NCI-H1930 (cell line): Measurements from ENCODE around the gene STX8.
"Not testable (repeated sequence)": the region's sequence is repeated elsewhere in the genome, so short reads cannot be mapped to it uniquely, and the experiment has no call there.

Experiments
- DNase-seq, 2 experiments: peaks; one replicate each; lab custom pipeline; 2025; lab: John Stamatoyannopoulos, UW

The STX8 gene

DNA sequence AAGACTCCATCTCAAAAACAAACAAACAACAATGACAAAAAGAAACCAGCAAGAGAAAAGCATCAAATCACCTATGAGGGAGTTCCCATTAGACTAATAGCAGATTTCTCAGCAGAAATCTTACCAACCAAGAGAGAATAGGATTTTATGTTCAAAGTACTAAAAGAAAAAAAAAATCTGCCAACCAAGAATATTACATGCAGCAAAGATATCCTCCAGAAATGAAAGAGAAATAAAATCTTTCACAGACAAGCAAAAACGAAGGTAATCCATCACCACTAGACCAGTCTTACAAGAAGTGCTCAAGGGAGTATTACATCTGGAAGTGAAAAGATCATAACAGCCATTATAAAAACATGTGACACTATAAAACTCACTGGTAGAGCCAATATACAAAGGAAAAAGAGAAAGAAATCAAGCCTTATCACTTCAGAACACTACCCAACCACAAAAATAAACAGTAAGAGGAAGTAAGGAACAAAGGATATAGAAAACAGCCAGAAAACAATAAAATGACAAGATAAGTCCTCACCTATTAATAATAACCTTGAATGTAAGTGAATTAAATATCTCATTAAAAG, 66.3 kb downstream of the STX8 start:
- DNase-seq, result no peak

DNA sequence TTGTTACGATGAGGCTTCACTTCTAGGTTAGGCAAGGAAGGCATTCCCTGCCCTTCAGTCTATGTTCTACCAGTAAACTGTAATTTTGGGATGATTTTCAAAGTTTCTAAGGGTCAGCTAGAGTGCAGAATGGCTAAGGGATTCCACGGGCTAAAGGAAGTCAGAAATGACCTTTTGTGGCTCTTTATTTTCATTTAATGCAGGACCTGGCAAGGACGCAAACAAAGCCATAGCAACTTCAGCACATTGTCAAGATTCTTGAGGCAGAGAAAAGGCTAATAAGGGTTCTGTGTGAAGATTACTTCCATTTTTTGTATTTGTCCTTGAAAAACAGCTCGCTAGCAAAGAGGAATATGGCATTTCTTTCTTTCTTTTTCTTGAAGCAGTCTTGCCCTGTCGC, 76.6 kb downstream of the STX8 start:
- DNase-seq, result no peak

DNA sequence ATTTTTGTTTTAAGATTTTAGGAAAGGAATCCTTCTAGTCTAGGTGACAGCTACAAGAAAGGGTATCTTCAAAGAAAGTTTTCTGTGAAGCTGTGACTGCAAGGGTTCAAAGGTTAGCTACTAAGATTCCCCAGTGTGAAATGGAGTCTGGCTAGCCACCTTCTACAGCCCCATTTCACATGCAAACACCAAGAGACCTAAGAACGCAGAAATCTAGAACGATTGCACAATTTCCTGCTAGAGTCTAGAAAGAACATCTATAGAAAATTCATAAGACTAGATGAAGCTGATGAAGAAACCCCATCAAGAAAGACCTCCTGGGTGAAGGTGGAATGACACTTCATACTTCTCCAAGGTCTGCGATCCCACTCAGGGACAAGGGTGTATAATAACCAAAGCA, 77.1 kb downstream of the STX8 start:
- DNase-seq, result no peak

DNA sequence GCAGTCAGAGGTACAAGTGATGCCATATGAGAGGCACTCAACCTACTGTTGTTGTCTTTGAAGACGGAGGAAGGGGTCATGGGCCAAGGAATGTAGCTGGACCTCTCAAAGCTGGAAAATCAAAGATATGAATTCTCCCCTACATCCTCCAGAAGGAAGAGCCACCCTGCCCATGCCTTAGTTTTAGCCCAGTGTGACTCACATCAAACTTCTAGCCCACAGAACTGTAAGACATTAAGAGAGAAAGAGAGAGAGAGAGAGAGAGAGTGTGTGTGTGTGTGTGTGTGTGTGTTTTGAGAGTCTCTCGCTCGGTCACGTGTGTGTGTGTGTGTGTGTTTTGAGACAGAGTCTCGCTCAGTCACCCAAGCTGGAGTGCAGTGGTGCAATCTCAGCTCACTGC, 87.1 kb downstream of the STX8 start:
- no peak for DNase-seq

DNA sequence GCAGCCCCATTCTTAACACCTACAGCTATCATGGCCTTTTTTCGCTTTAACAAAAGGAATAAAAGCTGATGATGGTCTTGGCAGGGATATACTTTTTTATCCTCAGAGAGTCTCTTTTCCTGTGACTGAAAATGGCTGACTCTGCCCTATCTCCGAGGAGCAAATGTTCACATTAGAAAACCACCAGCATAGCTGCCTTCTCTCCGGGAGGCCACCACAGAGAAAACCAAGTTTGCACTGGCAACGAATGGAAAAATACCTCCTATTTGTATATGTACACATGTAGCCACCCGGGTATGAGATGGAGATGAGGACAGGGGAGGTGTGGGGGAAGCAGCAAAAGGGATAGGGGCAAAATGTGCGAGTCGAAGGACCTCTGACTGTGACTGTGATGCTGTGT, 88.2 kb downstream of the STX8 start:
- no peak for DNase-seq

DNA sequence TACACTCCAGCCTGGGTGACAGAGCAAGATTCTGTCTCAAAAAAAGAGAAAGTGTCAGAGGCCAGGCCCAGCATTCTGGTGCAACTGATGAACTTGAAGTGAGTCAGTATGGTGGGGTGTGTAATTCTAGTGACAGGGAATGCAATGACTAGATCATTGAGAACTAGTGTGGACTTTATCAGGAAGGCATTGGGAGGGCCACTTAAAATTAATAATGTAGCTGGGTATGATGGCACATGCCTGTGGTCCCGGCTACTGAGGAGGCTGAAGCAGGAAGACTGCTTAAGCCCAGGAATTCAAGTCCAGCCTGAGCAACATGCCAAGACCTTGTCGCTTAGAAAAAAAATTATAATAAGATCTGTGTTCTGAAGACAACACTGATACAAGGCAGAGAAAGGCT, 90.8 kb downstream of the STX8 start:
- no peak for DNase-seq

DNA sequence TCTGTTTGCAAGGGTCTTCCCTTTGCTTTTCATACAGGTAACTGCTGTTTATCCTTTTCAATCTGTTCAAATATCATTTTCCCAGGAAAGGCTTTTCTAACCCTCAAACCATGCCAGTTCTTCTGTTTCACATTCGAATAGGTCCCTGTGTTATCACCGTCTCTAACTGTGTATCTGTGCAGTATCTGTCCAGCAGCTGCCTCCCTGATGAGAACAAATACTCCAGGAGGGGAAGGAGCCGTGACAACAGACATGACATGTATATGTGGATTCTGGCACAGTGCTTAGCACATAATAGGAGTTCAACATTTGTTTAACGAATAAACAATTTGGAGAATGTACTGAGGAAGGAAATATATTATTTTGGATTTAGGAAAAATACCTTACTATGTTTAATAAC, 95.7 kb downstream of the STX8 start:
- peak; percentile 59 to 69 for DNase-seq

DNA sequence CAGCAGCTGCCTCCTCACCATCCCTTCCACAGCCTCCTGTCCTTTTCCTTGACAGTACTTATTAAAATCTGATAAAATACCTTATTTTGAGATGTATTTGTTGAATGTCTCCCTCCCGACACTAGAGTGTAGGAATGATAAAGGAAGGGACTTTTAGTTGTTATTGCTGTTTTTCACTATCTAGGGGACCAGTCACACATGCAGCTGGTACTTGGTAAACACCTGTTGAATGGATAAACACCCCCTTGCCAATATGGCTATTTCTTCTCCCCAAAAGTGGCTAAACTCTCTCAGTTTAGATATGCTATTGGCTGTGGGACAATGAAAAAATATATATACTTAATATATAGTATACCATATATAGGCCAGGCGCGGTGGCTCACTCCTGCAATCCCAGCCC, 96.7 kb downstream of the STX8 start:
- DNase-seq, result no peak

DNA sequence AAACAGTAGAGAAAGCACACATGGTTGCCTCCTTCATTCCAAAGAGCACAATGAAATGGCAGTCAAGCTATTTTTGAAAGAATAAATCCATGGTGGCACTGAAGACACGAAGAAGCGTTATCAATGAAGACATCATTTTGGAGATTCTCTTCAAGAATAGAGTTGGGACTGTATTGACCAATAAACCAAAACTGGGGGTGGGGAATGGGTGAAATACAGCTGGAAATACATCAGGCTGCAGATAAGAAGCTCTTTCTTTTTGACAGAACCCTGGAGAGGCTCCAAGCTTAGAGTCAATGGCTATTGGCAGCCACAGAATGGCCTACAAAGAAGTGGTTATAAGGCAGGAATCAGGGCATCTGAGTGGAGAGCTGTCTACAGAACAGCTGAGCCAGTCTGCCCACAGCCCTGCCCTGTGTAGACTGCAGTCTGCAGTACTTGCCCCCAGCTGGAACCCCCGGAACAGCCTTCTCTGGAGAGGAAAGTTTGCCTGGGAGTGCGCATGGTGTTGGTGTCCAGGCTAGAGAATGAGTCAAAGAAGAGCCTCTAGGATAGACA, 100.4 kb downstream of the STX8 start:
- no peak for DNase-seq

DNA sequence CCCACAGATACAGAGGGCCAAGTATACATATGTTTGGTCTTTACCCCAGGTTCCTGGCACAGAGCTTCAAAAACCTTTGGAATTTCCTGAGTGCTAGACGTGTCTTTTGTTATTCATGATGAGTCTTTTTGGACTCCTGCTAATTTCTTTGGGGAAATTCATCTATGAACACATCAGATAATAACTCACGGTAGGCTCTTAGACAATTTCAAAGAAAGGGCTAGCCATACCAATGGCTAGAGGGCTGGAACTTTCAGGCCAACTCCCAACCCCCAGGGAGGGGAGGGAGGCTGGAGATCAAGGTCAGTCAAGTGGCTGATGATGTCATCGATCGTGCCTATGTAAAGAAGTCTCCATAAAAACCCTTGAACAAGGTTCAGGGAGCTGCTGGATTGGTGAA, 101.9 kb downstream of the STX8 start:
- DNase-seq, result no peak

DNA sequence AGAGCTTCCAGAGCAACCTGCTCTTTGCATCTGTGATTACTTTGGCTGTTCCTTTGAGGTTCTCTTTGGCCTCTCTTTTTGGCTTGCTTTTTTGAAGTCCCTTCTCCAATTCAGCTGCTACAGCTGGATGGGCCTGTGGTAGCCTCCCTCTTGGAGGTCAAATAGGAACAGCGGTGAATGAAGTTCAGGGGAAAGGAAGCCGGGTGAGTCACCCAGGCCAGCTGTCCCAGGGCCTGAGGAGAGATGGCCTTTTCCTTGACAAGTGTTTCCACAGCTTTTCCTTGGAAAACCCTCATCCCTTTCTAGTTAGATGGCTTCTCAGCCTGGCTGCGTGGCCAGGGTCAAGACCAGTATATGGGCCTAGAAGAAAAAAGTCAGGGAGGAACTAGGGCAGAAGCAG, 103.1 kb downstream of the STX8 start:
- DNase-seq, result no peak

DNA sequence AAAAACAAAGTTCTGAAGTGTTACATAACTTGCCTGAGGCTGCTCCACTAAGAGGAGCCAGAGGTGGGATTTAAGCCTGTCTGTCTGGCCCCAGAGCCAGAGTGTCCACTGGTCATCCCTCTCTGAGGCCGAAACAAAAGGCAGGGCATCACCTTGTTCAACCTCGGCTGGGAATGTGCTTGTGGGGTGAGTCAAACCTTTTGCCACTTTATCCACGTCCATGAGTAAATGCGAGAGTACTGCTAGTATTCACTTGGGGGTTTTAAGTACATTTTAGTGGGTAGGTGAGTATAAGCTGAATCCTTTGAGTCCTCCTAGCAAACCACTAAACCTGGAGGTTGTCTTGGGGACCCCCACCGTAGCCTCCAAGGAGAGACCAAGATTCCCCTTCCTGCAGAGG, 103.5 kb downstream of the STX8 start:
- no peak for DNase-seq

DNA sequence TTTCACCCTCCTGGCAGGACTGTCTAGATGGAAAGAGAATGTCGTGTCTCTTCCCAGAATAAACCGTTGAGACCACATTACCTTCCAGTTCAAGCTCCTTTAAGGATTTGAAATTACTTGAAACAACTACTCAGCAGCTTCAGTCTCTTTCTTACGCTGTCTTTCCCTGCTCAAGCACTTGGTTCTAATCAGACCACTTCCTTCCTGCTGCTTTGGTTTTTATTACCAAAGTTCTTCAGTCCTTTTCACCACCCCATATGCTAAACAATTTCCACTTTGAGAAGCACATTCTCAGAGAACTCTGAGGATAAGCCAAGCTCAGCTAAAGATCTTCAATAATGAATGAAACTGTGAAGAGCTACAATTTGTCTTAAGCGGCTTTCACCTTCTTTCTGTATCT, 105.4 kb downstream of the STX8 start:
- no peak for DNase-seq

DNA sequence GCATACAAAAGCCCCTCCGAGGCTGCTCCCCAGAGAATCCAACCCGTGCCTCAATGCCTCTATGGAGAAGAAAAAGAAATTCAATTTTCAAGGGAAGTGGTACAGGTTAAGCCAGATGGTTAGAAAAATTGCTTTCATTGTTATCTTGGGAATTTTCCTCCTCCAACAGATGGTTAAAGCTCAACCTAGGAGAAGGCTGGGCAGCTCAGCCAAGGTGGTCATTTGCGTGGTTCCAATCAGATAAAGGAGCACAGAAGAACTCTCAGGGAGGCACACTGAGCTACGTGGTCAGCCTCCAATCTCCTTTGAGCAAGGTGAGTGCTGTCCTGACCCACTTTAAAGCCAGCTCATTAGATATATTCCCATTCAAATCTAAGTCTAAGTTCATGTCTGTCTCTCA, 106.7 kb downstream of the STX8 start:
- no peak for DNase-seq

DNA sequence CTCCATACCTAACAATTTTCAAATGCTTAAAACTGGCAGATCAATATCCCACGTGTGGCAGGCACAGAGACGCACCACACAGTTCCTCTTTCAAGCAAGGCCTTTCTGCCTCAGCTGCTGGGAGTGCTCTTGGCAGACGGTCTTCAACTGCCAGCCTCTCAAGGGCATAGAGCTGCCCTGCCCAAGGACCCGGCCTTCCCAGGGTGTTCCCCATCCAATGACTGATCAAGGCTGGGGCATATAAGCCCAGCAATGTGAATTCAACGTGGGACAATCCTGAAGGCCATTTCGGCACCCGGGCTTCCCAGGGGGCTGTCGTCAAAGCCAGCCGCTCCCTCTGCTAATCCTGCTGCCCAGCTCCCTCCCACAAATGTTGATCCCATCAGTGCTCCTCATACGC, 107.1 kb downstream of the STX8 start:
- DNase-seq, result no peak

DNA sequence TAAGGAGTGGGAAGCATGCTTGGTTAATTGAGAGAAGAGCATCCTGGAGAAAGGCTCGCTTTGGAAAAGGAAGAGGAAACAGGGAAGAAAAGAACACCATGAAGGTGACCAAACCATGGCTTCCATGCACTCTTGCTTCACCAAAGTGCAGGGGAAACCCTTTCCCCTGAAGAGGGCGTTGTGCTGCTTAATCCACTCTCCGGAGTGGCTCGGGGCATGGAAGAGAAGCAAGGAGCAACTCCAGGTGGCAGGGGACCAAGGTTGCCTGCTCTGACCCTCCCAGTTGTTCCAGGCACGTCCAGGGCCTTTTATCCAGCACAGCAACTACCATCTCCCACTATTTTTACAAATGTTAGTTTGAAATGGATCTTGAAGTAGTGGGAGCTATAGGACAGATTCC, 108.1 kb downstream of the STX8 start:
- peak; percentile 7 to 30 for DNase-seq

DNA sequence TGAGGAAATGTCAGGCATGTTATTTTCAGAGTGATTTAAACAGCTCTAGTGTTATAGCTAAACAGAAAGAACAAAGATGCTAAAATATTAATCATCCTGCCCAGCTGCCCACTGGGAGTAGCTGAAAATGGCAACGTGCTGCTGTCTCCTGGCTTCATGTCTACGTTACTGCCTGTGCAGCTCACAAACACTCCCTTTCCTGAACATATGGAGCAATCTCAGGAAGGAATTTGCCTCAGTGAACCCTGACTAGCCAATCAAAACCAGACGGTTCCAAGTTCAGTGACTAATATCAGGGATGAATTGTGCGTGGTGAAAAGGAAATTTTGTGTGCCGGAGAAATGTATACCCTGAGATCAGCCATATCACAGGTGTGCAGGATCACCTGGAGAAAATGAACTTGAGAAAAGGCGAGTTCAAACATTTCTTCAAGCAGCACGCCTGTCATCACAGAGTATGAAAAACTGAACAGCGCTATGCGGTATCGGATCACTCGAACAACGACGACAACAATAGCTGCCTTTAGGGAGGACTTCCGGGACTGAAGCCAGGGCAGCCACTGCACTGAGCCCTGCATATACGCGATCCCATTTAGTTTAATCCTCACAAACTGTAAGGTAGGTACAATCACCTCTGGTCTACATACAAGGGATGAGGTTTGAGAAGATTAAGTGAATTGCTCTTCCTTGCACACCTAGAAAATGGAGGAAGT, 110.3 kb downstream of the STX8 start:
- no peak for DNase-seq

DNA sequence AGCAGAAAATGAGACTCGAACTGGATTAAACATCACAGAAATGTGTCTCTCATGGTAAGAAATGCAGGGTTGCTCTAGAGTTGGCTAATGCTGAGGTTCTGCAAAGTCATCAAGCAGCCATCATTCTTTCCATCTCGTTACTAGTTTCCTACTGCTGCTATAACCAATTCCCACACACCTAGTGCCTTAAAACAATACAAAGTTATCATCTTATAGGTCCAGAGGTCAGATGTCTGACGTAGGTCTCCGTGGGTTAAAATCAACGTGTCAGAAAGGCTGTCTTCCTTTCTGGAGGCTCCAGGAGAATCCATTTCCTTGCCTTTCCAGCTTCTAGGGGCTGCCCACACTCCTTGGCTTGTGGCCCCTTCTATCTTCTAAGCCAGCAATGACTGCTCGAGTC, 118.6 kb downstream of the STX8 start:
- no peak for DNase-seq

DNA sequence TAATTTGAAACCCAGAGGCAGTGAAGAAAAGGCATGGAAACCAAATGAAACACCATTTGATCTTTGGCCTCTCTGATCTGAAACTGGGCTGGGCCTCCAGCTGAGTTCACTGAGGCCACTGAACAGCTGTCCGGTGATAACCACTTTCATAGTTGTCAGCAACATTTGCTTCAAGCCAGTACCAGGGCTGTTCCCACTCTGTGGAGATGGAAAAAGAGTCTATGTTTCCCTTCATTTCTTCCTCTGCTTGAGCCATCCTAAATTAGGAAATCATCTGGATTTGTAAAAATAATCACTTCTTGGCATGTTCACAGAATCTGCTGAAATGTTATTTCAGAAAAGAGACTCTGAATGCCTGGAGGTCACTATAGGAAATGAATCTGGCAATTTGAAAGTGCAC, 119.3 kb downstream of the STX8 start:
- DNase-seq, result no peak

DNA sequence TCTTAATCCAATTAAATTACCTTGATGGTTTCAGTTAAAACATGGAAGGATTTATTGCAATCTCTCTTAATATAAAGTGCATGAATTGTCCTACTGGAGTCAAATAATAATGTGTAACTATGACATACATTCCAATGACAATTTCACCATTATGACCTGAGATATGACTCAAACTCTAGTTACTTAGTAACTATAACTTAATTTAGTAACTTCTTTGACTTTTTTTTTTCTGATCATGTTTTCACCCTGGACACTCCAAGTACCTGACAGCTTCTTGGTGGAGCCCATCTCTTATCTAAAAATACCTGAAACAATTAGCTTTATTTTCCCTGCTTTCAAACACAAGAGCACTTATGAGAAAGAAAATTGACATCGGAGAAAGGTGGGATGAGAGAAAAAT, 123.7 kb downstream of the STX8 start:
- DNase-seq, result no peak

DNA sequence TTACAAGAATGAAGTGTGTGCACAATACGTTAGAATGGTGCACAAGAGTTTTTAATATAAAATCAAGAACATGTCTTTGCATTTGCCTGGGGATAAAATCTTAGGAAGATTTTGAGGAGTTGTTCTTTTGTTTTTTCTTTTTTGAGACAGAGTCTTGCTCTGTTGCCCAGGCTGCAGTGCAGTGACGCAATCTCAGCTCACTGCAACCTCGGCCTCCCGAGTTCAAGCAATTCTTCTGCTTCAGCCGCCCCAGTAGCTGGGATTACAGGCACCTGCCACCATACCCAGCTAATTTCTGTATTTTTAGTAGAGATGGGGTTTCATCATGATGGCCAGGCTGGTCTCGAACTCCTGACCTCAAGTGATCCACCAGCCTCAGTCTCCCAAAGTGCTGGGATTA, 128.3 kb downstream of the STX8 start:
- not testable (repeated sequence) for DNase-seq

DNA sequence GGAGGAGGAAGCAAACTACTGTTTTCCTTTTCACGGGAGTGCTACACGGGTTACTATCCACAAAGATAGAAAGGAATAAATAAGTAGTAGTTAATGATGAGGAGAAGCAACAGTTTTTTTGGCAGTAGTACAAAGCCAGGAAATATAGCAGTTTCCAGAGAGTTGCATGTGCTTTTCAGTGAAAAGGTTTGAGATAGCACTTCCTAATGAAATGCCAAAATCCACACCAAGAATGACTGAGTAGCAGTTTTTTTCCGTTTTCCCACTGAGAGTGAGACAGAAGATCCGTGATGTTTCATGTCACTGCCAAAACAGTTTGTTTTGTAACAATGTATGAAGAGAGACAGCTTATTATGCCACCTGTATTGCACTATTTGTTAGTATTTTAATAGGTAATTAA, 129.1 kb downstream of the STX8 start:
- DNase-seq, result no peak

DNA sequence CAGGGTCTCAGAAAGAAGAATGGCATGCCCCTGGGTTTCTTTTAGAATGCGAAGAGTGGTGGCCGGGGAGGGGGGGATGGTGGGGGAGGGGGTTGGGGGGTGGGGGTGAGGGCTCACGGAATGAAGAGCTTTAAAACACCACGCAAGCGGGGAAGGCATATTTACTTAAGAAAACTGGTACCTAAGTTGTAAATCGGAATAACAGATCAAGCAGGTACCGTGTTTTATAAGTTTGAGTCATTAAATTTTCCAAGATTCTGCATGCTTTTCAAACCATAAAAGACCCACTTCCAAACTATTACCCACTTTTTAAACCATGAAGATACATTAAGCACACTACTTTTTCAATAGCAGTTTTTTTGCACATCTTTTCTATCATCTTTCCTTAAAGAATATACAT, 130.2 kb downstream of the STX8 start:
- no peak for DNase-seq

DNA sequence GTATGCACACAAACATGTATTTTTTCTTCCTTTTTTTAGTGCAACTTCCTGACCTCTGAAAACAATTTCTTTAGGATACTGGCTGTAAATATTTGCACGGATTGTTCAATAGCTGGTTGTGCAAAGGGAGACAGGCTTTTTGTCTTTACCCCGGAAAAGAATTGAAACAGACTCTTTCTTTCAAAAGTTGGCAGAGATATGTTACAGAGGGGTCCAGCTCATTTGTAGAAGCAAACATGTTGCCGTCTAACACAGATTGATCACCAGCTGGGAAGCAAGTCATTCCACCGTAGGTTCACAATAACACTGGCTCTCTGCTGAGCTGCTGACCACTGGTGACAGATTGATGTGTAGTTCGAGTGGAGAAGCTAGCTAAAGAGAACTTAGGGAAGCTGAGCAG, 130.9 kb downstream of the STX8 start:
- DNase-seq, result no peak
